ENCODE measurements around the gene TAX1BP1.

The TAX1BP1 gene

GRCh38 chr7:27739909-27740448 lies at the start of gene TAX1BP1:
TSS of gene TAX1BP1 (plus strand) at chr7:27740162. CDS start at chr7:27748525, 8,363 bp downstream.
- DNase-seq (ENCODE audit: low read depth), result peak; percentile 94

- DNase-seq (ENCODE audit: low read depth), result no peak
These were observed 49.3 kb upstream of the TAX1BP1 start for GRCh38 chr7:27690649-27691048.

GRCh38 chr7:27693794-27694193 lies 46.2 kb upstream of the TAX1BP1 start:
- peak; percentile 27 for DNase-seq (ENCODE audit: low read depth)

- DNase-seq (ENCODE audit: low read depth), result no peak
These were observed 44.9 kb upstream of the TAX1BP1 start for GRCh38 chr7:27695096-27695495.

- DNase-seq (ENCODE audit: low read depth), result peak; percentile 38
These were observed 42.0 kb upstream of the TAX1BP1 start for GRCh38 chr7:27697861-27698430.

GRCh38 chr7:27699751-27700150 lies 40.2 kb upstream of the TAX1BP1 start:
- DNase-seq (ENCODE audit: low read depth), result no peak

- DNase-seq (ENCODE audit: low read depth), result no peak
These were observed 39.5 kb upstream of the TAX1BP1 start for GRCh38 chr7:27700501-27700900.

- DNase-seq (ENCODE audit: low read depth), result no peak
These were observed 36.8 kb upstream of the TAX1BP1 start for GRCh38 chr7:27703181-27703580.

- peak; percentile 52 for DNase-seq (ENCODE audit: low read depth)
These were observed 35.4 kb upstream of the TAX1BP1 start for GRCh38 chr7:27704422-27705199.

- DNase-seq (ENCODE audit: low read depth), result no peak
These were observed 34.8 kb upstream of the TAX1BP1 start for GRCh38 chr7:27705200-27705594.

GRCh38 chr7:27708485-27708884 lies 31.5 kb upstream of the TAX1BP1 start:
- DNase-seq (ENCODE audit: low read depth), result no peak

- peak; percentile 77 for DNase-seq (ENCODE audit: low read depth)
These were observed 30.6 kb upstream of the TAX1BP1 start for GRCh38 chr7:27709137-27710075.

- no peak for DNase-seq (ENCODE audit: low read depth)
These were observed 27.7 kb upstream of the TAX1BP1 start for GRCh38 chr7:27712217-27712616.

GRCh38 chr7:27714831-27715444 lies 25.0 kb upstream of the TAX1BP1 start:
- peak; percentile 50 for DNase-seq (ENCODE audit: low read depth)

GRCh38 chr7:27723085-27723484 lies 16.9 kb upstream of the TAX1BP1 start:
- DNase-seq (ENCODE audit: low read depth), result no peak

- no peak for DNase-seq (ENCODE audit: low read depth)
These were observed 12.9 kb upstream of the TAX1BP1 start for GRCh38 chr7:27727058-27727457.

GRCh38 chr7:27730112-27730511 lies 9.8 kb upstream of the TAX1BP1 start:
- DNase-seq (ENCODE audit: low read depth), result no peak

- DNase-seq (ENCODE audit: low read depth), result no peak
These were observed 5.4 kb upstream of the TAX1BP1 start for GRCh38 chr7:27734583-27734982.

GRCh38 chr7:27735165-27735564 lies 4.8 kb upstream of the TAX1BP1 start:
- DNase-seq (ENCODE audit: low read depth), result peak; percentile 10

GRCh38 chr7:27735831-27736230 lies 4.1 kb upstream of the TAX1BP1 start:
- DNase-seq (ENCODE audit: low read depth), result no peak

GRCh38 chr7:27737178-27737577 lies 2.8 kb upstream of the TAX1BP1 start:
- no peak for DNase-seq (ENCODE audit: low read depth)

- DNase-seq (ENCODE audit: low read depth), result no peak
These were observed 2.3 kb upstream of the TAX1BP1 start for GRCh38 chr7:27737616-27738015.
